Measurements from ENCODE around the gene ATG16L1. TPM values are rescaled to one million over a fixed set of nuclear protein-coding genes. Genes with fewer than 3 reads are reported as not detected.

ATG16L1 gene
- total and polyA plus RNA-seq, 9 of the 15 experiments (the other 6 are each of a cell fraction or from before 2014, with no cell fraction given) = 6.4 to 21.3 (median 17.2) TPM

DNA sequence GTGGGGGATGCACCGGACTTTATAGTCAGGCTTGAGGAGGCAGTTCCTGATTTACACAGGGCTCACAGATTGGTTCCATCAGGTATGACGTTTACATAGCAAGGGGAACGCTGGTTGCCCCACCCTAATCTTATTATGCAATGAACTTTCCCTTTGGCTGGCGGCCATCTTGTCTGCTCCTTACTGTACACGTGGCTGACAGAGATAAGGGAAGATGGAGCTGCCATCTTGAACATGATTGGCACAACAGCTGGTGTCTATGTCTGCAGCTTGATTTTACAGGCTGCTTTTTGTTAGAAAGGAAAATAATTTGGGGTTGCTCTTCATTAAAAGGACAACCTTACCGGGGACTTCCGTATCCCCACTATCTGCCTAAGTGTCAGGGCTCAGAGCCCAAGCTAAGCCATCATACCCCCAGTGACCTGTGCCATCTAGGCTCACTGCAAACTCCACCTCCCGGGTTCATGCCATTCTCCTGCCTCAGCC is 33.5 kb upstream of the ATG16L1 start (continued):
- TF ChIP-seq, protein P1, sequence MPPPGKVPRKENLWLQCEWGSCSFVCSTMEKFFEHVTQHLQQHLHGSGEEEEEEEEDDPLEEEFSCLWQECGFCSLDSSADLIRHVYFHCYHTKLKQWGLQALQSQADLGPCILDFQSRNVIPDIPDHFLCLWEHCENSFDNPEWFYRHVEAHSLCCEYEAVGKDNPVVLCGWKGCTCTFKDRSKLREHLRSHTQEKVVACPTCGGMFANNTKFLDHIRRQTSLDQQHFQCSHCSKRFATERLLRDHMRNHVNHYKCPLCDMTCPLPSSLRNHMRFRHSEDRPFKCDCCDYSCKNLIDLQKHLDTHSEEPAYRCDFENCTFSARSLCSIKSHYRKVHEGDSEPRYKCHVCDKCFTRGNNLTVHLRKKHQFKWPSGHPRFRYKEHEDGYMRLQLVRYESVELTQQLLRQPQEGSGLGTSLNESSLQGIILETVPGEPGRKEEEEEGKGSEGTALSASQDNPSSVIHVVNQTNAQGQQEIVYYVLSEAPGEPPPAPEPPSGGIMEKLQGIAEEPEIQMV (tag; conservative IDR thresholded peaks at IDR 0.05; ENCODE audit: low read depth) = peak; percentile 39; the same call in 1 of the 2 replicates
- TF ChIP-seq JUND (IDR thresholded peaks at IDR 0.05; ENCODE audit: borderline replicate concordance, low read depth, low read length) = no peak
- peak; percentile 59; the same call in 1 of the 3 replicates for TF ChIP-seq JUND (tag; IDR thresholded peaks at IDR 0.05; ENCODE audit: borderline replicate concordance, low read depth, low read length)
- TF ChIP-seq HNRNPUL1 (IDR thresholded peaks at IDR 0.05; ENCODE audit: low read length) = no peak
- TF ChIP-seq MYBL2 (IDR thresholded peaks at IDR 0.05; ENCODE audit: low read depth) = no peak
- TF ChIP-seq MYBL2 (CRISPR knock-in tag; IDR thresholded peaks at IDR 0.05; ENCODE audit: borderline replicate concordance) = no peak
- TF ChIP-seq DMBX1 (CRISPR knock-in tag; IDR thresholded peaks at IDR 0.05; ENCODE audit: borderline replicate concordance) = peak; percentile 88
- TF ChIP-seq SETDB1 (IDR thresholded peaks at IDR 0.05; ENCODE audit: low read length) = no peak
- TF ChIP-seq SRSF1 (IDR thresholded peaks at IDR 0.05; ENCODE audit: low read depth, low read length) = no peak
- no peak for TF ChIP-seq ZNF57 (CRISPR knock-in tag; IDR thresholded peaks at IDR 0.05)
- TF ChIP-seq, protein P2, sequence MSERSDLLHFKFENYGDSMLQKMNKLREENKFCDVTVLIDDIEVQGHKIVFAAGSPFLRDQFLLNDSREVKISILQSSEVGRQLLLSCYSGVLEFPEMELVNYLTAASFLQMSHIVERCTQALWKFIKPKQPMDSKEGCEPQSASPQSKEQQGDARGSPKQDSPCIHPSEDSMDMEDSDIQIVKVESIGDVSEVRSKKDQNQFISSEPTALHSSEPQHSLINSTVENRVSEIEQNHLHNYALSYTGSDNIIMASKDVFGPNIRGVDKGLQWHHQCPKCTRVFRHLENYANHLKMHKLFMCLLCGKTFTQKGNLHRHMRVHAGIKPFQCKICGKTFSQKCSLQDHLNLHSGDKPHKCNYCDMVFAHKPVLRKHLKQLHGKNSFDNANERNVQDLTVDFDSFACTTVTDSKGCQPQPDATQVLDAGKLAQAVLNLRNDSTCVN (CRISPR knock-in tag; IDR thresholded peaks at IDR 0.05) = no peak
- TF ChIP-seq, protein P3, sequence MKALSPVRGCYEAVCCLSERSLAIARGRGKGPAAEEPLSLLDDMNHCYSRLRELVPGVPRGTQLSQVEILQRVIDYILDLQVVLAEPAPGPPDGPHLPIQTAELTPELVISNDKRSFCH (CRISPR knock-in tag; IDR thresholded peaks at IDR 0.05) = no peak
- TF ChIP-seq, protein P3 (tag; IDR thresholded peaks at IDR 0.05) = peak; percentile 86
- TF ChIP-seq NR4A1 (CRISPR knock-in tag; IDR thresholded peaks at IDR 0.05) = no peak
- peak; percentile 92 for TF ChIP-seq NR4A1 (tag; IDR thresholded peaks at IDR 0.05)
- TF ChIP-seq CBX8 (IDR thresholded peaks at IDR 0.05; ENCODE audit: borderline replicate concordance, extremely low read depth, low read depth, low read length, poor library complexity, severe bottlenecking) = no peak
- TF ChIP-seq OTX1 (CRISPR knock-in tag; IDR thresholded peaks at IDR 0.05) = 0 out of 2 replicates have a peak, but pooled peaks have one; percentile 34
- TF ChIP-seq PRPF4 (IDR thresholded peaks at IDR 0.05; ENCODE audit: insufficient read depth, low read depth, low read length, poor library complexity, severe bottlenecking) = no peak
- TF ChIP-seq, protein P4, sequence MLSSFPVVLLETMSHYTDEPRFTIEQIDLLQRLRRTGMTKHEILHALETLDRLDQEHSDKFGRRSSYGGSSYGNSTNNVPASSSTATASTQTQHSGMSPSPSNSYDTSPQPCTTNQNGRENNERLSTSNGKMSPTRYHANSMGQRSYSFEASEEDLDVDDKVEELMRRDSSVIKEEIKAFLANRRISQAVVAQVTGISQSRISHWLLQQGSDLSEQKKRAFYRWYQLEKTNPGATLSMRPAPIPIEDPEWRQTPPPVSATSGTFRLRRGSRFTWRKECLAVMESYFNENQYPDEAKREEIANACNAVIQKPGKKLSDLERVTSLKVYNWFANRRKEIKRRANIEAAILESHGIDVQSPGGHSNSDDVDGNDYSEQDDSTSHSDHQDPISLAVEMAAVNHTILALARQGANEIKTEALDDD (IDR thresholded peaks at IDR 0.05) = no peak
- no peak for TF ChIP-seq GTF2F1 (IDR thresholded peaks at IDR 0.05; ENCODE audit: low read depth, low read length)
- no peak for TF ChIP-seq ZNF384 (IDR thresholded peaks at IDR 0.05; ENCODE audit: low read depth, low read length)
- TF ChIP-seq MEIS2 (IDR thresholded peaks at IDR 0.05; ENCODE audit: partially characterized antibody) = peak; percentile 65
- TF ChIP-seq NFXL1 (CRISPR knock-in tag; IDR thresholded peaks at IDR 0.05) = no peak
- TF ChIP-seq CBX3 (IDR thresholded peaks at IDR 0.05; ENCODE audit: borderline replicate concordance in 1 of 2, low read length in 2 of 2) = peak in 1 of 2 experiments; percentile 37; a peak in 1 of 3 replicates
- TF ChIP-seq TCF7L2 (IDR thresholded peaks at IDR 0.05; ENCODE audit: low read depth, low read length) = no peak

All from K562 (cell line).